Measurements from ENCODE around the gene BAD. TPM values are rescaled to one million over a fixed set of nuclear protein-coding genes. Genes with fewer than 3 reads are reported as not detected.

The BAD gene
- total and polyA plus RNA-seq, 8 donors = 40.4 to 343 (median 105) TPM

- DNase-seq = no peak
- H3K27ac ChIP-seq = no peak overlapping the region
- 85 to 91% (median 90%) methylated on average over 10 of the region's 10 CpGs for WGBS, 5 donors
- H3K4me1 ChIP-seq = peaks cover 15 to 25% (median 24%) of the 10 kb centered on the region in 4 donors
- no peaks in the 10 kb centered on the region for H3K9me3 ChIP-seq
- H3K27me3 ChIP-seq = no peaks in the 10 kb centered on the region
- H3K36me3 ChIP-seq = peaks cover 44 to 77% (median 75%) of the 10 kb centered on the region in 4 donors
- no peak overlapping the region for H3K4me3 ChIP-seq
- intact Hi-C loops (cut with DNase I; ENCODE audit: low total_unique reads) = no loop called here
- TF ChIP-seq CTCF (IDR thresholded peaks at IDR 0.05) (no peak), EP300 (IDR thresholded peaks at IDR 0.05) (no peak), POLR2A (IDR thresholded peaks at IDR 0.05) (no peak), POLR2AphosphoS5 (IDR thresholded peaks at IDR 0.05) (no peak)
These were observed 20.1 kb downstream of the BAD start for GRCh38 chr11:64264371-64264852.

GRCh38 chr11:64263947-64264317 lies 20.5 kb downstream of the BAD start:
- TF ChIP-seq POLR2AphosphoS5 (IDR thresholded peaks at IDR 0.05) = no peak
- TF ChIP-seq CTCF (IDR thresholded peaks at IDR 0.05) = no peak
- no peak for TF ChIP-seq EP300 (IDR thresholded peaks at IDR 0.05)
- TF ChIP-seq POLR2A (IDR thresholded peaks at IDR 0.05) = no peak
- DNase-seq = no peak
- Histone ChIP-seq H3K27me3 (no peaks in the 10 kb centered on the region), H3K36me3 (peaks cover 48 to 82% (median 80%) of the 10 kb centered on the region in 4 donors), H3K4me3 (no peak overlapping the region), H3K27ac (no peak overlapping the region), H3K4me1 (peaks cover 13 to 21% (median 20%) of the 10 kb centered on the region in 4 donors), H3K9me3 (no peaks in the 10 kb centered on the region)
- WGBS, 5 donors = 88 to 94% (median 92%) methylated on average over 2 to 8 of the region's 8 CpGs
- intact Hi-C loops (cut with DNase I; ENCODE audit: low total_unique reads) = no loop called here

- 65 to 86% (median 84%) methylated on average over 11 to 29 of the region's 29 CpGs for WGBS, 5 donors
- intact Hi-C loops (cut with DNase I; ENCODE audit: low total_unique reads) = no loop called here
- no peak for TF ChIP-seq POLR2A (IDR thresholded peaks at IDR 0.05)
- no peaks in the 10 kb centered on the region for H3K9me3 ChIP-seq
- H3K27ac ChIP-seq = no peak overlapping the region
- H3K27me3 ChIP-seq = no peaks in the 10 kb centered on the region
- H3K4me3 ChIP-seq = no peak overlapping the region
- H3K4me1 ChIP-seq = peaks cover 6 to 14% (median 14%) of the 10 kb centered on the region in 4 donors
- H3K36me3 ChIP-seq = peaks cover 55 to 88% (median 86%) of the 10 kb centered on the region in 4 donors
- DNase-seq = no peak
These were observed 21.2 kb downstream of the BAD start for GRCh38 chr11:64263021-64263946.

GRCh38 chr11:64262271-64263002 lies 22.0 kb downstream of the BAD start:
- Histone ChIP-seq H3K9me3 (no peaks in the 10 kb centered on the region), H3K4me3 (no peak overlapping the region), H3K36me3 (peaks cover 59 to 97% (median 95%) of the 10 kb centered on the region in 4 donors), H3K27ac (no peak overlapping the region), H3K27me3 (no peaks in the 10 kb centered on the region), H3K4me1 (peaks cover 0 to 6% (median 6%) of the 10 kb centered on the region in 4 donors)
- intact Hi-C loops (cut with DNase I; ENCODE audit: low total_unique reads) = no loop called here
- no peak for DNase-seq
- TF ChIP-seq CTCF (IDR thresholded peaks at IDR 0.05) (no peak), POLR2A (IDR thresholded peaks at IDR 0.05) (no peak), EP300 (IDR thresholded peaks at IDR 0.05) (no peak), POLR2AphosphoS5 (IDR thresholded peaks at IDR 0.05) (no peak)
- 92 to 96% (median 93%) methylated on average over 18 to 42 of the region's 42 CpGs for WGBS, 5 donors

Data from stomach (tissue), 9 donors.